Psoas muscle (tissue), 8 donors: Measurements from ENCODE around the gene MTCL1. TPM values are rescaled to one million over a fixed set of nuclear protein-coding genes. Genes with fewer than 3 reads are reported as not detected.

Experiments used
- ATAC-seq, 4 donors: fragments of 200-7000 bp; cut with Tn5 transposase; one replicate each; pipeline ENCODE4 v1.9.1; 2020; ENCODE audit warnings: moderate library complexity in 3 of 4, mild to moderate bottlenecking in 2 of 4
- DNase-seq, 2 donors: peaks; one replicate each; pipeline ENCODE4 v3.0.0-alpha.2; 2020
- H3K27ac ChIP-seq: fragments of 200-600 bp; one replicate; pipeline ENCODE4 v1.8.0; 2022
- H3K27me3 ChIP-seq, 3 donors: fragments of 200-600 bp in 1 of 3; one replicate each; pipeline versions ENCODE4 v1.6.1 to v1.8.0; 2013 to 2022; ENCODE audit warnings: low read length in 2 of 3, mild to moderate bottlenecking in 2 of 3, moderate library complexity in 1 of 3; ENCODE audit not compliant: insufficient read depth in 3 of 3
- H3K36me3 ChIP-seq, 2 donors: fragments of 200-600 bp in 1 of 2; one replicate each; pipeline versions ENCODE4 v1.6.1 to v1.8.0; 2013 to 2022; ENCODE audit warnings: low read depth in 1 of 2, mild to moderate bottlenecking in 1 of 2, moderate library complexity in 1 of 2; ENCODE audit not compliant: insufficient read depth in 1 of 2
- H3K4me1 ChIP-seq: fragments of 200-600 bp; one replicate; pipeline ENCODE4 v1.8.0; 2022
- H3K4me3 ChIP-seq: fragments of 200-600 bp; one replicate; pipeline ENCODE4 v1.8.0; 2022; ENCODE audit warnings: mild to moderate bottlenecking
- H3K9me3 ChIP-seq: fragments of 200-600 bp; one replicate; pipeline ENCODE4 v1.8.0; 2022
- CTCF ChIP-seq: fragments of 200-600 bp; IDR thresholded peaks from one replicate; pipeline ENCODE4 v1.8.0; 2022; ENCODE audit warnings: antibody characterized with exemption
- WGBS, 3 donors: extraction: QIAGEN DNeasy Blood & Tissue Kit; methylation state at CpG; one replicate each; pipeline versions ENCODE4 v1.1.6 to v1.1.7; 2013; 5-methylcytosine and 5-hydroxymethylcytosine counted together
- intact Hi-C, 2 donors: fragments of 100-400 bp; cut with DNase I; formaldehyde crosslinking; loops; one replicate each; pipeline versions ENCODE4 v1.11.0 to v1.14.2; 2022
- polyA plus RNA-seq, 3 donors: library from polyadenylated mRNA; stranded (reverse); fragments of 200-250 nt; gene quantifications; one replicate each; pipeline ENCODE4 v1.2.3, GENCODE V29; 2013
- total RNA-seq, 4 donors: library from RNA; stranded (reverse); fragmentation: NEBNext Ultra II Directional in 2 of 4; extraction: Animal tissue kit (Norgen Biotek cat#: 25700) in 2 of 4; gene quantifications; one replicate each; pipeline versions ENCODE4 v1.2.1 to v1.2.4, GENCODE V29; 2021 to 2023
- donor health status: healthy with polysubstance abuse.
- donor health status: DM: no; HTN: no; CAD: no; lungs with moderate emphysema.
- donor health status: Bipolar disorder and iron deficiency.
- donor health status: healthy.
- donor health status: DM: yes; HTN: yes; CAD: no.
- donor health status: DM: no; HTN: no; CAD: no.
- donor health status: DM: no; HTN: no; CAD: no.
- donor health status: DM: yes; HTN: yes; CAD: no.

MTCL1 gene
- total and polyA plus RNA-seq, 7 donors, result 1.3 to 5.3 (median 3.0) TPM

GRCh38 chr18:8741532-8741931, 36.2 kb downstream of the MTCL1 start:
- Histone ChIP-seq H3K9me3 (no peaks in the 10 kb centered on the region), H3K4me1 (peaks cover 6% of the 10 kb centered on the region), H3K36me3 (no peaks in the 10 kb centered on the region), H3K27ac (no peak overlapping the region), H3K27me3 (no peaks in the 10 kb centered on the region), H3K4me3 (no peak overlapping the region)
- intact Hi-C loops, result loop anchor here in 1 of 2 donors (2.0 kb wide), 1 partner anchor 35 kb away; no protein-coding TSS in a partner anchor
- no peak for ATAC-seq
- DNase-seq, result no peak
- WGBS, 3 donors, result 79 to 91% (median 84%) methylated on average over 7 of the region's 7 CpGs
- TF ChIP-seq CTCF, result no peak

GRCh38 chr18:8742387-8743361, 37.3 kb downstream of the MTCL1 start:
- ATAC-seq (no peak), DNase-seq (no peak)
- Histone ChIP-seq H3K4me3 (no peak overlapping the region), H3K27ac (no peak overlapping the region), H3K4me1 (peaks cover 6% of the 10 kb centered on the region), H3K9me3 (no peaks in the 10 kb centered on the region), H3K27me3 (no peaks in the 10 kb centered on the region), H3K36me3 (no peaks in the 10 kb centered on the region)
- no peak for TF ChIP-seq CTCF
- WGBS, 3 donors, result 84 to 91% (median 88%) methylated on average over 6 of the region's 6 CpGs
- intact Hi-C loops, result no loop called here

GRCh38 chr18:8744038-8744437, 38.7 kb downstream of the MTCL1 start:
- ATAC-seq (peak; percentile 98 to 100 (median 100)), DNase-seq (peak; percentile 69 to 84)
- TF ChIP-seq CTCF, result no peak
- Histone ChIP-seq H3K36me3 (no peaks in the 10 kb centered on the region), H3K4me1 (peaks cover 6% of the 10 kb centered on the region), H3K9me3 (no peaks in the 10 kb centered on the region), H3K27ac (no peak overlapping the region), H3K4me3 (no peak overlapping the region), H3K27me3 (no peaks in the 10 kb centered on the region)
- WGBS, 3 donors, result 32 to 43% (median 34%) methylated on average over 7 of the region's 7 CpGs
- intact Hi-C loops, result no loop called here

- Histone ChIP-seq H3K9me3 (no peaks in the 10 kb centered on the region), H3K4me3 (no peak overlapping the region), H3K27ac (no peak overlapping the region), H3K36me3 (no peaks in the 10 kb centered on the region), H3K27me3 (no peaks in the 10 kb centered on the region), H3K4me1 (peaks cover 6% of the 10 kb centered on the region)
- no peak for DNase-seq
- intact Hi-C loops, result loop anchor here in 1 of 2 donors (5.0 kb wide), 1 partner anchor 43 kb away; no protein-coding TSS in a partner anchor
- no peak for TF ChIP-seq CTCF
- 73 to 86% (median 80%) methylated on average over 4 of the region's 4 CpGs for WGBS, 3 donors
- no peak for ATAC-seq
Observed at GRCh38 chr18:8744656-8745055, 39.3 kb downstream of the MTCL1 start.
